ENCODE data around the gene TIMM10B. TPM values are rescaled to one million over a fixed set of nuclear protein-coding genes. Genes with fewer than 3 reads are reported as not detected.

Gene TIMM10B
- total RNA-seq, 6 experiments from 2014 or later, result 29.0 to 39.3 (median 31.0) TPM

DNA sequence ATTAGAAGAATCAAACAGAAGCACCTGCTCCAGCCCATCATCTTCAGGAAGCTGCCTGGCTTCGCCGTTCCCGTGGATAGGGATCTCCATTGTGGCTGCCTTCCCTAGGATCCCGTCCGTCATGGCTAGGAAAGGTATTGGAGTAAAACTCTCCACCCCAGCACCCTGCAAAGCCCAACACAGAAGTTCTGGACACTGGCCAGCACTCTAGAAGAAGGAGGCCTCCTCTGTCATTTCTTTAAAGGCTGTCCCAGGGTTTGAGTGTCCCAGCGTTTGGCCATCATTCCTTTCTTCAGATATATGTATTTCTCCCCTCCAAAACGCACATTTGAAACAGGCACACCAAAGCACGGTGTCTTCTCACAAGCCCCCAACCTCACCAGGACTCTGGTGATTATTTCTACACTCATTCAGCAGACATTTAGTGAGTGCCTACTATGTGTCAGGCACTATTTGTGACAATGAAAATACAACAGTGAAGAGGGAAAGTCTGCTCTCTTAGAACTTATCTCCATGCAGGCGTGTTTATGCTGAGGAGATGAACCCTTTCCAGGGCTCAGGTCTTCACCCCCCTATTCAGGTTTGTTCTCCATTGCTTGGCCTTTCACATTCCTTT lies 894 bp upstream of the TIMM10B start:
- peaks cover 53% of the 10 kb centered on the region for H3K36me3 Mint-ChIP-seq (ENCODE audit: low read depth)
- H3K4me3 Mint-ChIP-seq, result peak overlapping the region; percentile 98
- peak overlapping the region; percentile 98 for H3K27ac Mint-ChIP-seq
- peaks cover 44% of the 10 kb centered on the region for H3K4me1 Mint-ChIP-seq (ENCODE audit: low read depth)
- TF ChIP-seq, protein P1, sequence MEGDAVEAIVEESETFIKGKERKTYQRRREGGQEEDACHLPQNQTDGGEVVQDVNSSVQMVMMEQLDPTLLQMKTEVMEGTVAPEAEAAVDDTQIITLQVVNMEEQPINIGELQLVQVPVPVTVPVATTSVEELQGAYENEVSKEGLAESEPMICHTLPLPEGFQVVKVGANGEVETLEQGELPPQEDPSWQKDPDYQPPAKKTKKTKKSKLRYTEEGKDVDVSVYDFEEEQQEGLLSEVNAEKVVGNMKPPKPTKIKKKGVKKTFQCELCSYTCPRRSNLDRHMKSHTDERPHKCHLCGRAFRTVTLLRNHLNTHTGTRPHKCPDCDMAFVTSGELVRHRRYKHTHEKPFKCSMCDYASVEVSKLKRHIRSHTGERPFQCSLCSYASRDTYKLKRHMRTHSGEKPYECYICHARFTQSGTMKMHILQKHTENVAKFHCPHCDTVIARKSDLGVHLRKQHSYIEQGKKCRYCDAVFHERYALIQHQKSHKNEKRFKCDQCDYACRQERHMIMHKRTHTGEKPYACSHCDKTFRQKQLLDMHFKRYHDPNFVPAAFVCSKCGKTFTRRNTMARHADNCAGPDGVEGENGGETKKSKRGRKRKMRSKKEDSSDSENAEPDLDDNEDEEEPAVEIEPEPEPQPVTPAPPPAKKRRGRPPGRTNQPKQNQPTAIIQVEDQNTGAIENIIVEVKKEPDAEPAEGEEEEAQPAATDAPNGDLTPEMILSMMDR (IDR thresholded peaks at IDR 0.05), result no peak
- H3K9me3 Mint-ChIP-seq, result no peaks in the 10 kb centered on the region
- peaks cover 5% of the 10 kb centered on the region; the same call in 1 of the 2 replicates for H3K27me3 Mint-ChIP-seq (ENCODE audit: insufficient read depth)
- no peak for DNase-seq

DNA sequence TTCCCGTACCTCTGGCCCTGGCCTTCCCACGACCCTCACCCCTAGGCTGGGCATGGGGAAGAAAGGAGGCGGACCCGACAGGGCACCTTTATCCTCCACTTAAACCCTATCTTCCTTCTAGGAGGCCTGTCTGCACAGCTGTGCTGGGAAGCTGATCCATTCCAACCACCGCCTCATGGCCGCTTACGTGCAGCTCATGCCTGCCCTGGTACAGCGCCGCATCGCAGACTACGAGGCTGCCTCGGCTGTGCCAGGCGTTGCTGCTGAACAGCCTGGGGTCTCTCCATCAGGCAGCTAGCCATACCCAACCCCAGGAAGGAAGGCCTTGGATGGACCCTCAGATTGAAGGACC lies 599 bp downstream of the TIMM10B start:
- TF ChIP-seq, protein P1 (IDR thresholded peaks at IDR 0.05), result no peak
- peak overlapping the region; percentile 98 for H3K27ac Mint-ChIP-seq
- no peaks in the 10 kb centered on the region for H3K9me3 Mint-ChIP-seq
- peaks cover 36% of the 10 kb centered on the region for H3K4me1 Mint-ChIP-seq (ENCODE audit: low read depth)
- DNase-seq, result no peak
- peaks cover 3% of the 10 kb centered on the region; the same call in 1 of the 2 replicates for H3K27me3 Mint-ChIP-seq (ENCODE audit: insufficient read depth)
- peak overlapping the region; percentile 98 for H3K4me3 Mint-ChIP-seq
- H3K36me3 Mint-ChIP-seq (ENCODE audit: low read depth), result peaks cover 53% of the 10 kb centered on the region

DNA sequence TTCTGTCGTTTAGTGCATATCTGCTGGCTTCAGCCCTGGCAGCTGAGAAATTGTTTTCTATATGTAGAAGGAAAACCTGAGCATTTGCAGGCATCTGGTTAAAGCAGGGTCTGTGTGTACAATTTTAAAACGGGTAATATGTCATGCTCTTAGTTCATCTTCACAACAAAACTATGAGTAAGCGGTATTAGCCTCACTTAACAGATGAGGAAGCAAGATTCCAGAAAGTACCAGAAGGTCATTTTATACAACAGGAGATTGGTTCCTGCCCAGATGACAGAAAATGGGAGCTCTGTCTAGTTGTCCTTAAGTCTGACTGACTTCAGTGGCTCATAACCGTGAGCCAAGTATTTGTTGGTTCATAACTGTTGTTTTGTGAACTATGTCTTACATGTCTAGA lies 1.1 kb downstream of the TIMM10B start:
- H3K27me3 Mint-ChIP-seq (ENCODE audit: insufficient read depth), result peaks cover 3% of the 10 kb centered on the region; the same call in 1 of the 2 replicates
- DNase-seq, result no peak
- H3K9me3 Mint-ChIP-seq, result no peaks in the 10 kb centered on the region
- H3K4me1 Mint-ChIP-seq (ENCODE audit: low read depth), result peaks cover 36% of the 10 kb centered on the region
- peak overlapping the region; percentile 98 for H3K27ac Mint-ChIP-seq
- peaks cover 49% of the 10 kb centered on the region for H3K36me3 Mint-ChIP-seq (ENCODE audit: low read depth)
- TF ChIP-seq, protein P1 (IDR thresholded peaks at IDR 0.05), result no peak
- H3K4me3 Mint-ChIP-seq, result peak overlapping the region; percentile 98

DNA sequence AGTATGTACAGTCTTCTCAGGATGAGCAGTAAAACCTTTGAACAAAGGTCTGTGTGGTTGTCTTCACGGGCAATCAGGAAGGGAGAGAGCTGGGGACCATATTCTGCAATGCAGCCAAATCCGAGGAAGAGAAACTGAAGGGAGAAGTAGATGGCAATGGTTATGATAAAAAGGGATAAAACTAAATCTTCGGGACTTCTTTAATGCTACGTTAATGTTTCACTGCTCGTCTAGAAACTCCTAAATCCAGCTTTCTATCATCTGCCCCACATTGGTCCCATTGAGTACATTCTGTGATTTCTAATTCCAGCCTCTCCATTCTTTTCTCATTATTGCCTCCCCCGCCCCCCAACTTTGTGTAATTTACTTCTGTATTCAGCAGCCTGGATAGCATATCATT lies 1.7 kb downstream of the TIMM10B start:
- Mint-ChIP-seq H3K27me3 (ENCODE audit: insufficient read depth) (peaks cover 3% of the 10 kb centered on the region; the same call in 1 of the 2 replicates), H3K4me3 (peak overlapping the region; percentile 98), H3K9me3 (no peaks in the 10 kb centered on the region), H3K36me3 (ENCODE audit: low read depth) (peaks cover 43% of the 10 kb centered on the region), H3K27ac (peak overlapping the region; percentile 98), H3K4me1 (ENCODE audit: low read depth) (peaks cover 36% of the 10 kb centered on the region)
- DNase-seq, result no peak
- TF ChIP-seq, protein P1 (IDR thresholded peaks at IDR 0.05), result no peak

DNA sequence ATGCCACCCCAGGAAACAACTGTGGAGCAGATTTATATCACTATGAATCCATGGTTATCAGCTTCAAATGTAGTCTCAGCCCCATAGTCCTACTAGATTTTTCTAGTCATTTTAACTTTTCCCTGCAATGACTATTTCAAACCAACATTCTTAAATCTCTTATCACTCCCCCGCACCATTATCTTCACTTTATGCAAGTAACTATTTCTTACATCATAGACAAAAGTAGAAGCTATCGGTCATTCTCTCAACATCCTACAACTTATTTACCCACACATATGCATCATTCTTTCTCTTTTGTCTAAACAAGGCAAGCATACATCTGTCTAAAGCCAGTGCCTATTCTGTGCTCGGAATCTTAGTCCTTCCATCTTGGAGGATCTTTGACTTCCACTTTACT lies 4.4 kb downstream of the TIMM10B start:
- no peak for DNase-seq
- TF ChIP-seq, protein P1 (IDR thresholded peaks at IDR 0.05), result no peak
- H3K9me3 Mint-ChIP-seq, result no peaks in the 10 kb centered on the region
- no peak overlapping the region for H3K27ac Mint-ChIP-seq
- peaks cover 17% of the 10 kb centered on the region for H3K4me1 Mint-ChIP-seq (ENCODE audit: low read depth)
- H3K27me3 Mint-ChIP-seq (ENCODE audit: insufficient read depth), result peaks cover 6% of the 10 kb centered on the region; the same call in 1 of the 2 replicates
- H3K36me3 Mint-ChIP-seq (ENCODE audit: low read depth), result peaks cover 28% of the 10 kb centered on the region
- H3K4me3 Mint-ChIP-seq, result no peak overlapping the region

All from HFFc6 (cell line).